Neural crest cell (in vitro differentiated cells): ENCODE results near the gene ERC2. TPM values are rescaled to one million over a fixed set of nuclear protein-coding genes. Genes with fewer than 3 reads are reported as not detected.

Experiments used
- DNase-seq: peaks from one replicate; pipeline ENCODE4 v3.0.0; 2021; ENCODE audit warnings: low read depth, mixed read lengths, low spot score
- H3K27ac Mint-ChIP-seq: one replicate; pipeline ENCODE4 v1.8.0; 2021; ENCODE audit warnings: mild to moderate bottlenecking, mixed read lengths; ENCODE audit not compliant: unreplicated experiment
- H3K27me3 Mint-ChIP-seq: 2 replicates; pipeline ENCODE4 v1.8.0; 2021; ENCODE audit warnings: low read depth, mild to moderate bottlenecking, mixed read lengths
- H3K36me3 Mint-ChIP-seq: 2 replicates; pipeline ENCODE4 v1.8.0; 2021; ENCODE audit warnings: low read depth, mild to moderate bottlenecking, mixed read lengths
- H3K4me1 Mint-ChIP-seq: 2 replicates; pipeline ENCODE4 v1.8.0; 2021; ENCODE audit warnings: mixed read lengths
- H3K4me3 Mint-ChIP-seq: one replicate; pipeline ENCODE4 v1.8.0; 2021; ENCODE audit warnings: mild to moderate bottlenecking, mixed read lengths
- H3K9me3 Mint-ChIP-seq: 2 replicates; pipeline ENCODE4 v1.8.0; 2021; ENCODE audit warnings: mixed read lengths
- total RNA-seq: library from RNA; stranded (reverse); gene quantifications from 2 replicates; pipeline ENCODE4 v1.2.1, GENCODE V29; 2021
- TF ChIP-seq, protein P1 (sequence below): fragments of 200-600 bp; sonication (generic); conservative IDR thresholded peaks from 2 replicates; pipeline ENCODE4 v1.5.0; 2021; ENCODE audit warnings: antibody characterized with exemption, mild to moderate bottlenecking

Gene ERC2
- total RNA-seq, 1 donor from 2014 or later = 13.5 TPM

DNA sequence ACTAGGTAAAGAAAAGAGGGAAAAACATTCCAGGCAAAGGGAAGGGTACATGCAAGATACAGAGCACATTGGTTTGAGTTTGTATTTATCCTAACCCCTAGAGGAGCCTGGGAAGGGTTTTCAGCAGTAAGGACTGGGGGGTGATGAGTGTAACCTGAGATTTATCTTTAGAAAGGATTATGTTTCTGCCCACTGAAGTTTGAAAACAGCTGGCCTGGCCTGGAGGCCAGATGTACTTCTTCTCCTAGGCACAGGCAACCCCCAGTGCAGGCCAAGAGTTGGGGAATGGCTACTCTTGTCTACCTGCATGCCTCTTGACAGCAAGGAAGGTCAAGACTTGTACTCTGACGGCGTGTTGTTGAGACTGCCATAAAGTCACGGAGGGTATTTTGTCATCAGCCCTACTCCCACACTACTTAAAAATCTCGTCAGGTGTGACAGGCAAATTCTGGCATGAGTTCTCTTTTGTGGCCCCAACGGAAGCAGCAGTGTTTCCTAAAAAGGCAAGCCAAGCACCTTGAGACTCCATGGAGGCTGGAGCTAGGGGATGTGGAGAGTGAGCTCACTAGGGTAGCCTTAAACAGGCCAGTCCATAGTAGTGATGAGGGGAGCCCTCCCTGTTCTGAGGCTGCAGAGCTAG is 739.7 kb downstream of the ERC2 start:
- no peaks in the 10 kb centered on the region for H3K36me3 Mint-ChIP-seq
- no peaks in the 10 kb centered on the region for H3K9me3 Mint-ChIP-seq
- no peak overlapping the region for H3K27ac Mint-ChIP-seq
- no peaks in the 10 kb centered on the region for H3K27me3 Mint-ChIP-seq
- peaks cover 14% of the 10 kb centered on the region for H3K4me1 Mint-ChIP-seq
- no peak overlapping the region for H3K4me3 Mint-ChIP-seq
- DNase-seq = no peak
- TF ChIP-seq, protein P1, sequence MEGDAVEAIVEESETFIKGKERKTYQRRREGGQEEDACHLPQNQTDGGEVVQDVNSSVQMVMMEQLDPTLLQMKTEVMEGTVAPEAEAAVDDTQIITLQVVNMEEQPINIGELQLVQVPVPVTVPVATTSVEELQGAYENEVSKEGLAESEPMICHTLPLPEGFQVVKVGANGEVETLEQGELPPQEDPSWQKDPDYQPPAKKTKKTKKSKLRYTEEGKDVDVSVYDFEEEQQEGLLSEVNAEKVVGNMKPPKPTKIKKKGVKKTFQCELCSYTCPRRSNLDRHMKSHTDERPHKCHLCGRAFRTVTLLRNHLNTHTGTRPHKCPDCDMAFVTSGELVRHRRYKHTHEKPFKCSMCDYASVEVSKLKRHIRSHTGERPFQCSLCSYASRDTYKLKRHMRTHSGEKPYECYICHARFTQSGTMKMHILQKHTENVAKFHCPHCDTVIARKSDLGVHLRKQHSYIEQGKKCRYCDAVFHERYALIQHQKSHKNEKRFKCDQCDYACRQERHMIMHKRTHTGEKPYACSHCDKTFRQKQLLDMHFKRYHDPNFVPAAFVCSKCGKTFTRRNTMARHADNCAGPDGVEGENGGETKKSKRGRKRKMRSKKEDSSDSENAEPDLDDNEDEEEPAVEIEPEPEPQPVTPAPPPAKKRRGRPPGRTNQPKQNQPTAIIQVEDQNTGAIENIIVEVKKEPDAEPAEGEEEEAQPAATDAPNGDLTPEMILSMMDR = no peak

DNA sequence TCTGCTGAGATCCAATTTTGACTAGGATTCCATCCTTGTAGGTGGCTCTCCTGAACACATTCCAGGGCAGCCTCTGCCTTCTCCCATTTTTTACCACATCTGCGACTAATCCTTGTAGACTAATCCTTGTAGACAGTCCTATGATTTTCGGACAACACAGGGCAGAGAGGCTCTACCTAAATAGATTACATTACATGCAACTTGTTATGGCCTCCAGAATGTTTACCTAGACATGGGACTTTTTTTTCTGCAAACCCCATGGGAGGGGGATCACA is 741.8 kb downstream of the ERC2 start:
- Mint-ChIP-seq H3K9me3 (no peaks in the 10 kb centered on the region), H3K27ac (no peak overlapping the region), H3K36me3 (no peaks in the 10 kb centered on the region), H3K4me3 (no peak overlapping the region), H3K4me1 (peaks cover 30% of the 10 kb centered on the region), H3K27me3 (no peaks in the 10 kb centered on the region)
- TF ChIP-seq, protein P1 = no peak
- DNase-seq = no peak

DNA sequence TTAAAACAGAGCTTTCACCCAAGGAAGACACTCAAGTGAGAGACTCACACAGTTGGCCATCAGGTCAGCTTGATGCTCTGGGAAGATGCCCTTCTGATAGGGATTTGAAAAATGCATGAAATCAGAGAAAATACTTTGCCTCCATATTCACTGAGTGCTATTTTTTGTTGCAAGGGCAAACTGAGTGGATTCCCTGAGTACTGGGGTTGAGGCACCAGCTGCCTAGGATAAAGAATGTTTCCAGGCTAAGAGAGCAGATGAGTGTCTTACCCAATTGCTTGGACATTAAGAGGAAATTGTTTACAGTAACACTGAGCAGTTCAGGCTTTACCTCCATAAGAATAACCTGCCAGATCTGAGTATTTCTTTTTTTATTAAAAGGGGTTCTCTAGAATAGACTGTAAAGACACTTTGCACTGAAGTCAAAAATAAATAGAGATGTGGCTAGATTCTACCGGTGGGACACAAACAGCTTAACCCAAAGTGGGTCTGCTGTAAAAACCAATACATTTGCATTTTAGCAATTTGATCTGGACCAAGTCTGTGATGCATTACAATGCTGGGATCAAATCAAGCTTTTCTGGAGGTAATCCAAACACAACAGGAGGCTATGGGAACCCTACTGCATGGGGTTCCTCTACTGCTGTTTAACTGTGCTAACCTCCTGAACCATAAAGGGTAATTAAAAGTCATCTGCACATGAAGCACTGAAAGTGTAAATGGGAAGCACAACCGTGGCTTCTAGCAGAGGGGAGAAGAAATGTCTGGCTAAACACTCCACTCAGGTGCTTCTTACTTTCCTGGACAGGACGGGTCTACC is 742.4 kb downstream of the ERC2 start:
- no peak for DNase-seq
- H3K27me3 Mint-ChIP-seq = no peaks in the 10 kb centered on the region
- H3K4me3 Mint-ChIP-seq = no peak overlapping the region
- H3K4me1 Mint-ChIP-seq = peaks cover 30% of the 10 kb centered on the region
- no peaks in the 10 kb centered on the region for H3K9me3 Mint-ChIP-seq
- H3K36me3 Mint-ChIP-seq = no peaks in the 10 kb centered on the region
- no peak overlapping the region for H3K27ac Mint-ChIP-seq
- TF ChIP-seq, protein P1 = no peak

DNA sequence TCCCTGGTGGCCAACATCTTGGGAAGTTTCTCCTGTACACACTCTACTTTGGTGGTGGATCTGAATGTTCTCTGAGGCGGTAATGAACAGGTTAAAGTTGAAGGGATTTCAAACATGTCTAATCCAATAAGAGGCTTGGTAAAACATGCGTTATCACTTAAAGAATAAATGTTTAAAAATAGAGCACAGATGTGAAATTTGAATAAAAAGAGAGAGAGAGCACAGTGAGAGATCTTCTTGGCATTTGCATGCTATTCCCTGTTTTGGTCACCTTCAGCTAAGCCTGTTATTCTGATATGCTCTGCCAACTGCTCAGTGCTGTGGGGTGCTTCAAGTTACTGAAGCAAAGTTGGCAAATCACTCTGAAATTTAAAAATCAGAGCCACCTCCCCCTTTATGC is 743.4 kb downstream of the ERC2 start:
- H3K36me3 Mint-ChIP-seq = no peaks in the 10 kb centered on the region

DNA sequence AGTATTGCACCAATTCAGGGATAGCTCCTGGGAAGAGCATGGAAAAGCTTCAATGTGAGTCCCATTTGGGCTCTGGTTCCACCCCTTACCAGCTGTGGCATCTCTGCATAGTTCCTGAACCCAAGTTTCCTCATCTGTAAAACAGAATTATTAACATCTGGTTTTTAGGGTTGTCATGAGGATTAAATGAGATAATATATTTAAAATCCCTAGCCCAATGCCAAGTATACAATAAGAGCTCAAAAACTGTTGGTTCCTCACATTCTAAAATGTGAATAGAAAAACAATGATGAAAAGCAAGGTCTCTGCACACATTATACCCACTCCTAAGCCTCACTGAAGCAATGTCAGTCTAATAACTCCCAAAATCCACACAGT is 743.9 kb downstream of the ERC2 start:
- Mint-ChIP-seq H3K27me3 (no peaks in the 10 kb centered on the region), H3K27ac (no peak overlapping the region), H3K4me1 (peaks cover 30% of the 10 kb centered on the region), H3K36me3 (no peaks in the 10 kb centered on the region), H3K4me3 (no peak overlapping the region), H3K9me3 (no peaks in the 10 kb centered on the region)
- DNase-seq = no peak
- TF ChIP-seq, protein P1 = no peak

More for the DNA sequence above, 743.4 kb downstream of the ERC2 start:
- H3K9me3 Mint-ChIP-seq = no peaks in the 10 kb centered on the region
- no peak overlapping the region for H3K27ac Mint-ChIP-seq
- peaks cover 30% of the 10 kb centered on the region for H3K4me1 Mint-ChIP-seq
- TF ChIP-seq, protein P1 = no peak
- DNase-seq = no peak
- H3K27me3 Mint-ChIP-seq = no peaks in the 10 kb centered on the region
- no peak overlapping the region for H3K4me3 Mint-ChIP-seq
